GM19025 (cell line): ENCODE measurements around the gene RHOH.
"Not testable (repeated sequence)": the region's sequence is repeated elsewhere in the genome, so short reads cannot be mapped to it uniquely, and the experiment has no call there.

ENCODE experiments used
- ATAC-seq: cut with Tn5 transposase; IDR thresholded peaks from one replicate; pipeline ENCODE4 v1.9.1; 2021; ENCODE audit warnings: mild to moderate bottlenecking, low read depth, moderate library complexity; ENCODE audit not compliant: unreplicated experiment

Gene RHOH

DNA sequence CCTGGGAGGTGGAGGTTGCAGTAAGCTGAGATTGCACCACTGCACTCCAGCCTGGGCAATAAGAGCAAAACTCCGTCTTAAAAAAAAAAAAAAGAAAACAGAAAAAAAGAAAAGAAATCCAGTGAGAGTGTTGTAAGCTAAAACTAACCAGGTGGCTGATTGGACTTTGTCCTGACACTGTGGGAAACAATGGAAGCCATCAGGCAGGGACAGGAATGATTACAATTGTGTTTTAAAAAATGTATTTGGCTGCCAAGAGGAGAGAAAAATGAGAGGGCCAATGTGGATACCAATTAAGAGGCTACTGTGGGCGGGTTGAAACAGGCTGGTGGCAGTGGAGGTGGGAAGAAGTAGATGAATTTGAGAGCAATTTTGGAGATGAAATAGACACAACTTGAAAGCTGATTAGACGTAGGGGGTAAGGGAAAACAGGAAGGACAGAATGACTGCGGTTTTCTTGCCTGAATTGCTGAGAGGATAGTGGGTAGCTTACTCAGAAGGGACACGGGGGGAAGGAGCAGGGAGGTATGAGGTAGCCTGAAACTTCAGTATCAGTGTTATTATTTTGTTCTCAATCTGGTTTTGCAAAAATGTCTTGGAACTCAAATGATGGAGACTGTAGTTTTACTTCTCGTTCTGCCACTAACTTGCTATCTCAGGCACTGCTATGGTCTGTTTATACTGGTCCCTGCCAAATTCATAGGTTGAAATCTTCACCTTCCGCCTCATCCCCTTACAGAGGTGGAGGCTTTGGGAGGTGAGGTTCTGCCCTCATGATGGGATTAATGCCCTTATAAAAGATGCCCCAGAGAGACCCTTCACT is 92.7 kb downstream of the RHOH start:
- ATAC-seq, result no peak

DNA sequence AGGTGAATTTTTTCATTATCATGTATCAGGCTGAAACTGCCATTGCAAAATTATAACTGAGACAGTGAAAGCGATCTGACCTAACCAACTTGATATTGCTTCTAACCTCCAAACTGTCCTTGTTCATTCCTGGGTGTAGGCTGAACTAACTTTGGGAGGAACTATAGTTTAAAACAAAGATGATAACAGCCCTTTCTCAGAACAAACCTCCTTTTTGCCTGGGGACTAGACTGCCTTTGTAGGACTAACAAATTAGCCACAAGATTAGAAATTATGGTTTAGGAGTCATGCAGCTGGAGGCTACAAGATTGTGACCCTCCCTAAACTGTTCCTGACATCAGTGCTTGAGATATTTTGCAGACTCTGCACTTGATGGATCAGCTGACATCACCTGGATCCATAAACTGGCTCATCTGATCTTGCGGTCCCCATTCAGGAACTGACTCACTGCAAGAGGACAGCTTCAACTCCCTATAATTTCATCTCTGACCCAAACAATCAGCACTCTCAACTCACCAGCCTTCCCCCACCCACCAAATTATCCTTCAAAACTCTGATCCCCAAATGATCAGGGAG is 93.9 kb downstream of the RHOH start:
- ATAC-seq, result not testable (repeated sequence)

DNA sequence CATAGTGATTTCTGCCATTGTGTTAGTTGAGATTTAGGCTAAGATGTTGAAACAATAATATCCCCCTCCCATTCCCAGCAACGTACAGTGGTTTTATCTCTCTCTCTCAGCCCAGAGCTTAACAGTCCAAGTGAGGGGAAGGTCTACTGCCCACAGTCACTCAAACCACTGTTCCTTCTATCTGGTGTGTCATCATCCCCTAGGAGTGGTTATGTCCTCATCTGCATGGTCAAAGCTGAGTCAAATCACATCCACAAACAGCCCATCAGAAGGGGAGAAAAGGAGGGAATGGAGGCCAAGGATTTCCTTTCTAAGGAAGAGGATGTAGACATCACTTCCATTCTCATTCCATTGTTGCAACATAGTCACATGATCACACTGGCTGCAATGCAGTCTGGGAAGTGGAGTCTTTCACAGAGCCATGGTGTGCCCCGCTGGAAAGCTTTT is 95.5 kb downstream of the RHOH start:
- ATAC-seq, result no peak

DNA sequence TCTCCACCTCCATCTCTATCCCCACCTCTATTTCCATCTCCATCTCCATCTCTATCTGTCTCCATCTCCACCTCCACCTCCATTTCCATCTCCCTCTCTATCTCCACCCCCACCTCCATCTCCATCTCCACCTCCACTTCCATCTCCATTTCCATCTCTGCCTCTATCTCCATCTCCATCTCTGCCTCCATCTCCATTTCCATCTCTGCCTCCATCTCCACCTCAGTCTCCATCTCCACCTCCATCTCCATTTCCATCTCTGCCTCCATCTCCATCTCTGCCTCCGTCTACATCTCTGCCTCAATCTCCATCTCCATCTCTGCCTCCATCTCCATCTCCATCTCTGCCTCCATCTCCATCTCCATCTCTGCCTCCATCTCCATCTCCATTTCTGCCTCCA is 97.5 kb downstream of the RHOH start:
- ATAC-seq, result no peak

DNA sequence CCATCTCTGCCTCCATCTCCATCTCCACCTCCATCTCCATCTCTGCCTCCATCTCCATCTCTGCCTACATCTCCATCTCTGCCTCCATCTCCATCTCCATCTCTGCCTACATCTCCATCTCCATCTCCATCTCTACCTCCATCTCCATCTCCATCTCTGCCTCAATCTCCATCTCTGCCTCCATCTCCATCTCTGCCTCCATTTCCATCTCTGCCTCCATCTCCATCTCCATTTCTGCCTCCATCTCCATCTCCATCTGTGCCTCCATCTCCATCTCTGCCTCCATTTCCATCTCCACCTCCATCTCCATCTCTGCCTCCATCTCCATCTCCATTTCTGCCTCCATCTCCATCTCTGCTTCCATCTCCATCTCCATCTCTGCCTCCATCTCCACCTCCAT is 98.2 kb downstream of the RHOH start:
- ATAC-seq, result not testable (repeated sequence)

DNA sequence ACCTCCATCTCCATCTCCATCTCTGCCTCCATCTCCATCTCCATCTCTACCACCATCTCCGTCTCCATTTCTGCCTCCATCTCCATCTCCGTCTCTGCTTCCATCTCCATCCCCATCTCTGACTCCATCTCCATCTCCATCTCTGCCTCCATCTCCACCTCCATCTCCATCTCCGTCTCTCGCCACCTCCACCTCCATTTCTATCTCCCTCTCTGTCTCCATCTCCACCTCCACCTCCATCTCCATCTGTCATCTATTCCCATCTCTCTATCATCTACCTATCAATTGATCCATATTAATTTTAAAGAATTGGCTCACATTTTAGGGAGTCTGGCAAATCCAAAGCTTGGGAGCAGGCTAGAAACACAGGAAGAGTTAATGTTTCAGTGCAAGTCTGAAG is 98.7 kb downstream of the RHOH start:
- no peak for ATAC-seq
